ENCODE measurements around the gene ZBTB46.
"Not testable (repeated sequence)": the region's sequence is repeated elsewhere in the genome, so short reads cannot be mapped to it uniquely, and the experiment has no call there.

ZBTB46 gene

DNA sequence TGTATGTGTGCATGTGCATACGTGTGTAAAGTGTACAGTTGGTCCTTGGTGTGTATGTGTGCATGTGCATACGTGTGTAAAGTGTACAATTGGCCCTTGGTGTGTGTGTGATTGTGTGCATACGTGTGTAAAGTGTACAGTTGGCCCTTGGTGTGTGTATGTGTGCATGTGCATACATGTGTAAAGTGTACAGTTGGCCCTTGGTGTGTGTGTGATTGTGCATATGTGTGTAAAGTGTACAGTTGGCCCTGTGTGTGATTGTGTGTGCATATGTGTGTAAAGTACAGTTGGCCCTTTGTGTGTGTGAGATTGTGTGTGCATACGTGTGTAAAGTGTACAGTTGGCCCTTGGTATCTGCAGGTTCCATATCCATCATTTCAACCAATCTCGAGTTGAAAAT is 99.7 kb downstream of the ZBTB46 start:
- POLR2A ChIA-PET, result no interaction called here

DNA sequence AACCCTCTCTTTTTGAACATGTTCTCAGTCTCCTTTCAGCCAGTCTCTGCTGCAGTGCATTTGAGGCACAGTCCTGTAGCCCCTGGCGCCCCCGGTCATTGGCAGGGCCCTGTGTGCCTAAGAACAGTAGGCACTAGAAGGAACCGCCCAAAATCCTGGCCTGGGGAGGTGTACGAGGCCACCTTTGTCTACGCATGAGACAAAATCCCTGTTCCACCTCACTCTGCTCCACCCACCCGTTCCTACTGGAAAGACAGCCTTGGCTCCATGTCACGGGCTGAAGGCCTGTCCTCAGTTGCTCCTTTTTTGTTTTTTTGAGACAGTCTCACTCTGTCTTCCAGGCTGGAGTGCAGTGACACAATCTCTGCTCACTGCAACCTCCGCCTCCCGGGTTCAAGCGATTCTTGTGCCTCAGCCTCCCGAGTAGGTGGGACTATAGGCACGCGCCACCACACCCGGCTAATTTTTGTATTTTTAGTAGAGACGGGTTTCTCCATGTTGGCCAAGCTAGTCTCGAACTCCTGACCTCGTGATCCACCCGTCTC is 100.8 kb downstream of the ZBTB46 start:
- POLR2A ChIA-PET; H3K4me1 ChIP-seq (ENCODE audit: control insufficient read depth, insufficient read depth, low read length); CTCF ChIA-PET; H3K27ac ChIP-seq (ENCODE audit: extremely low read depth, low read depth, low read length); H3K9me3 ChIP-seq (ENCODE audit: control insufficient read depth, insufficient read depth, low read depth, low read length); H3K4me3 ChIP-seq (ENCODE audit: low read depth, low read length): not testable (repeated sequence)
- H3K36me3 ChIP-seq (ENCODE audit: control insufficient read depth in 2 of 2, insufficient read depth in 1 of 2, low read length in 2 of 2), result peaks cover 4 to 58% of the 10 kb centered on the region in 2 experiments; a peak in 2 of 3 replicates

More for the DNA sequence above, 99.7 kb downstream of the ZBTB46 start:
- CTCF ChIA-PET, result no interaction called here
- no peak overlapping the region for H3K4me3 ChIP-seq (ENCODE audit: low read depth, low read length)
- no peak overlapping the region for H3K27ac ChIP-seq (ENCODE audit: extremely low read depth, low read depth, low read length)
- no peaks in the 10 kb centered on the region for H3K4me1 ChIP-seq (ENCODE audit: control insufficient read depth, insufficient read depth, low read length)
- TF ChIP-seq ZNF837 (tag by site-specific recombination; IDR thresholded peaks at IDR 0.05), result no peak
- 0 out of 2 replicates have a peak, but pooled peaks have one; percentile 33 for TF ChIP-seq ZNF133 (tag by site-specific recombination; IDR thresholded peaks at IDR 0.05)
- no peaks in the 10 kb centered on the region for H3K9me3 ChIP-seq (ENCODE audit: control insufficient read depth, insufficient read depth, low read depth, low read length)
- peaks cover 4 to 69% of the 10 kb centered on the region in 2 experiments; a peak in 2 of 3 replicates for H3K36me3 ChIP-seq (ENCODE audit: control insufficient read depth in 2 of 2, insufficient read depth in 1 of 2, low read length in 2 of 2)

DNA sequence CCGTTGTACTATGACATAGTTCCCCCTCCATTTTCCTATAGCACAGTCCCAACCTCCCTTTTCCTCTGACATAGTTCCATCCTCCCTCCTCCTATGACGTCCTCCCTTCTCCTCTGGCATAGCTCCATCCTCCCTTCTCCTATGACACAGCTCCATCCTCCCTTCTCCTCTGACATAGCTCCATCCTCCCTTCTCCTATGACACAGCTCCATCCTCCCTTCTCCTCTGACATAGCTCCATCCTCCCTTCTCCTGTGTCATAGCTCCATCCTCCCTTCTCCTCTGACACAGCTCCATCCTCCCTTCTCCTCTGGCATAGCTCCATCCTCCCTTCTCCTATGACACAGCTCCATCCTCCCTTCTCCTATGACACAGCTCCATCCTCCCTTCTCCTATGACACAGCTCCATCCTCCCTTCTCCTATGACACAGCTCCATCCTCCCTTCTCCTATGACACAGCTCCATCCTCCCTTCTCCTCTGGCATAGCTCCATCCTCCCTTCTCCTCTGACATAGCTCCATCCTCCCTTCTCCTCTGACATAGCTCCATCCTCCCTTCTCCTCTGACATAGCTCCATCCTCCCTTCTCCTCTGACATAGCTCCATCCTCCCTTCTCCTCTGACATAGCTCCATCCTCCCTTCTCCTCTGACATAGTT is 108.0 kb downstream of the ZBTB46 start:
- TF ChIP-seq WT1 (tag by site-specific recombination; IDR thresholded peaks at IDR 0.05), result peak; percentile 100
- TF ChIP-seq, protein P1, sequence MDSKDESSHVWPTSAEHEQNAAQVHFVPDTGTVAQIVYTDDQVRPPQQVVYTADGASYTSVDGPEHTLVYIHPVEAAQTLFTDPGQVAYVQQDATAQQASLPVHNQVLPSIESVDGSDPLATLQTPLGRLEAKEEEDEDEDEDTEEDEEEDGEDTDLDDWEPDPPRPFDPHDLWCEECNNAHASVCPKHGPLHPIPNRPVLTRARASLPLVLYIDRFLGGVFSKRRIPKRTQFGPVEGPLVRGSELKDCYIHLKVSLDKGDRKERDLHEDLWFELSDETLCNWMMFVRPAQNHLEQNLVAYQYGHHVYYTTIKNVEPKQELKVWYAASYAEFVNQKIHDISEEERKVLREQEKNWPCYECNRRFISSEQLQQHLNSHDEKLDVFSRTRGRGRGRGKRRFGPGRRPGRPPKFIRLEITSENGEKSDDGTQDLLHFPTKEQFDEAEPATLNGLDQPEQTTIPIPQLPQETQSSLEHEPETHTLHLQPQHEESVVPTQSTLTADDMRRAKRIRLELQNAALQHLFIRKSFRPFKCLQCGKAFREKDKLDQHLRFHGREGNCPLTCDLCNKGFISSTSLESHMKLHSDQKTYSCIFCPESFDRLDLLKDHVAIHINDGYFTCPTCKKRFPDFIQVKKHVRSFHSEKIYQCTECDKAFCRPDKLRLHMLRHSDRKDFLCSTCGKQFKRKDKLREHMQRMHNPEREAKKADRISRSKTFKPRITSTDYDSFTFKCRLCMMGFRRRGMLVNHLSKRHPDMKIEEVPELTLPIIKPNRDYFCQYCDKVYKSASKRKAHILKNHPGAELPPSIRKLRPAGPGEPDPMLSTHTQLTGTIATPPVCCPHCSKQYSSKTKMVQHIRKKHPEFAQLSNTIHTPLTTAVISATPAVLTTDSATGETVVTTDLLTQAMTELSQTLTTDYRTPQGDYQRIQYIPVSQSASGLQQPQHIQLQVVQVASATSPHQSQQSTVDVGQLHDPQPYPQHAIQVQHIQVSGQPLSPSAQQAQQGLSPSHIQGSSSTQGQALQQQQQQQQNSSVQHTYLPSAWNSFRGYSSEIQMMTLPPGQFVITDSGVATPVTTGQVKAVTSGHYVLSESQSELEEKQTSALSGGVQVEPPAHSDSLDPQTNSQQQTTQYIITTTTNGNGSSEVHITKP (tag by site-specific recombination; IDR thresholded peaks at IDR 0.05), result peak; percentile 44
- TF ChIP-seq, protein P2, sequence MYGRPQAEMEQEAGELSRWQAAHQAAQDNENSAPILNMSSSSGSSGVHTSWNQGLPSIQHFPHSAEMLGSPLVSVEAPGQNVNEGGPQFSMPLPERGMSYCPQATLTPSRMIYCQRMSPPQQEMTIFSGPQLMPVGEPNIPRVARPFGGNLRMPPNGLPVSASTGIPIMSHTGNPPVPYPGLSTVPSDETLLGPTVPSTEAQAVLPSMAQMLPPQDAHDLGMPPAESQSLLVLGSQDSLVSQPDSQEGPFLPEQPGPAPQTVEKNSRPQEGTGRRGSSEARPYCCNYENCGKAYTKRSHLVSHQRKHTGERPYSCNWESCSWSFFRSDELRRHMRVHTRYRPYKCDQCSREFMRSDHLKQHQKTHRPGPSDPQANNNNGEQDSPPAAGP (tag by site-specific recombination; IDR thresholded peaks at IDR 0.05), result peak; percentile 96
- H3K9me3 ChIP-seq (ENCODE audit: control insufficient read depth, insufficient read depth, low read depth, low read length); H3K4me1 ChIP-seq (ENCODE audit: control insufficient read depth, insufficient read depth, low read length); CTCF ChIA-PET; H3K27ac ChIP-seq (ENCODE audit: extremely low read depth, low read depth, low read length); H3K4me3 ChIP-seq (ENCODE audit: low read depth, low read length): not testable (repeated sequence)
- peaks cover 11 to 43% of the 10 kb centered on the region in 2 experiments; a peak in 2 of 3 replicates for H3K36me3 ChIP-seq (ENCODE audit: control insufficient read depth in 2 of 2, insufficient read depth in 1 of 2, low read length in 2 of 2)
- POLR2A ChIA-PET, result interaction anchor here (0.6 to 1.1 kb wide), 2 partner anchors 15 to 71 kb away, joined by 3 to 5 read pairs; partner anchors contain the start of genes ARFRP1 and ZGPAT

DNA sequence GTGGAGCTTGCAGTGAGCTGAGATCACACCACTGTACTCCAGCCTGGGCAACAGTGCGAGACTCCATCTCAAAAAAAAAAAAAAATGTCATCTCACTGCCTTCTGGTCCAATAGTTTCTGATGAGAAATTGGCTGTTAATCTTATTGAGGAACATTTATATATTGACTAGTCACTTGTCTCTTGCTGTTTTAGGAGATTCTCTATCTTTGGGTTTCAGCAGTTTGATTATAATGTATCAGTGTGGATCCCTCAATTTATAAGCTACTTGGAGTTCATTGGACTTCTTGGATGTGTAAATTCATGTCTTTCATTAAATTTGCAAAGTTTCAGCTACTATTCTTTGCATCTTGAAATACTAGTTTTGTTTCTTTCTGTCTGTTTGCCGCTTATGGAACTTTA is 112.1 kb downstream of the ZBTB46 start:
- H3K27ac ChIP-seq (ENCODE audit: extremely low read depth, low read depth, low read length), result no peak overlapping the region
- peak; percentile 100 for TF ChIP-seq ZNF558 (tag by site-specific recombination; IDR thresholded peaks at IDR 0.05)
- TF ChIP-seq ZNF423 (tag by site-specific recombination; IDR thresholded peaks at IDR 0.05), result no peak
- TF ChIP-seq ZNF366 (tag by site-specific recombination; conservative IDR thresholded peaks at IDR 0.05), result no peak
- TF ChIP-seq, protein P3, sequence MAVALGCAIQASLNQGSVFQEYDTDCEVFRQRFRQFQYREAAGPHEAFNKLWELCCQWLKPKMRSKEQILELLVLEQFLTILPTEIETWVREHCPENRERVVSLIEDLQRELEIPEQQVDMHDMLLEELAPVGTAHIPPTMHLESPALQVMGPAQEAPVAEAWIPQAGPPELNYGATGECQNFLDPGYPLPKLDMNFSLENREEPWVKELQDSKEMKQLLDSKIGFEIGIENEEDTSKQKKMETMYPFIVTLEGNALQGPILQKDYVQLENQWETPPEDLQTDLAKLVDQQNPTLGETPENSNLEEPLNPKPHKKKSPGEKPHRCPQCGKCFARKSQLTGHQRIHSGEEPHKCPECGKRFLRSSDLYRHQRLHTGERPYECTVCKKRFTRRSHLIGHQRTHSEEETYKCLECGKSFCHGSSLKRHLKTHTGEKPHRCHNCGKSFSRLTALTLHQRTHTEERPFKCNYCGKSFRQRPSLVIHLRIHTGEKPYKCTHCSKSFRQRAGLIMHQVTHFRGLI (tag by site-specific recombination; IDR thresholded peaks at IDR 0.05), result no peak
- no peak for TF ChIP-seq ZNF37A (tag by site-specific recombination; IDR thresholded peaks at IDR 0.05)
- TF ChIP-seq ZNF211 (tag by site-specific recombination; IDR thresholded peaks at IDR 0.05; ENCODE audit: low read depth), result no peak
- peaks cover 22 to 74% of the 10 kb centered on the region in 2 experiments; a peak in 2 of 3 replicates for H3K36me3 ChIP-seq (ENCODE audit: control insufficient read depth in 2 of 2, insufficient read depth in 1 of 2, low read length in 2 of 2)
- CTCF ChIA-PET, result interaction anchor here (0.6 to 0.7 kb wide), 2 partner anchors 24 to 334 kb away, joined by 3 read pairs; no protein-coding TSS in a partner anchor
- no peaks in the 10 kb centered on the region for H3K4me1 ChIP-seq (ENCODE audit: control insufficient read depth, insufficient read depth, low read length)
- no peaks in the 10 kb centered on the region for H3K9me3 ChIP-seq (ENCODE audit: control insufficient read depth, insufficient read depth, low read depth, low read length)
- POLR2A ChIA-PET, result no interaction called here
- H3K4me3 ChIP-seq (ENCODE audit: low read depth, low read length), result no peak overlapping the region
